GM21619 (cell line): ENCODE results near the gene WASHC2A.
"Not testable (repeated sequence)": the region's sequence is repeated elsewhere in the genome, so short reads cannot be mapped to it uniquely, and the experiment has no call there.

Source experiments
- ATAC-seq: cut with Tn5 transposase; IDR thresholded peaks from one replicate; pipeline ENCODE4 v1.9.1; 2021; ENCODE audit not compliant: unreplicated experiment

Gene WASHC2A

GRCh38 chr10:50067546-50068351 lies at the start of gene WASHC2A:
Gene WASHC2A (plus strand): TSS chr10:50067954. CDS start chr10:50068006, 52 bp downstream.
- ATAC-seq: peak; percentile 94

GRCh38 chr10:50019279-50019678 lies 48.5 kb upstream of the WASHC2A start:
- ATAC-seq: not testable (repeated sequence)

- ATAC-seq: not testable (repeated sequence)
These were observed 47.2 kb upstream of the WASHC2A start for GRCh38 chr10:50020451-50021024.

- no peak for ATAC-seq
These were observed 46.1 kb upstream of the WASHC2A start for GRCh38 chr10:50021646-50022045.

GRCh38 chr10:50024716-50025383 lies 42.9 kb upstream of the WASHC2A start:
- ATAC-seq: not testable (repeated sequence)

- ATAC-seq: no peak
These were observed 42.1 kb upstream of the WASHC2A start for GRCh38 chr10:50025627-50026026.

GRCh38 chr10:50027195-50027594 lies 40.6 kb upstream of the WASHC2A start:
- ATAC-seq: no peak

- no peak for ATAC-seq
These were observed 34.3 kb upstream of the WASHC2A start for GRCh38 chr10:50033481-50033880.

- ATAC-seq: not testable (repeated sequence)
These were observed 32.4 kb upstream of the WASHC2A start for GRCh38 chr10:50035337-50035736.

GRCh38 chr10:50044941-50045664 lies 22.7 kb upstream of the WASHC2A start:
- ATAC-seq: no peak

GRCh38 chr10:50046457-50046856 lies 21.3 kb upstream of the WASHC2A start:
- not testable (repeated sequence) for ATAC-seq

- ATAC-seq: not testable (repeated sequence)
These were observed 20.2 kb upstream of the WASHC2A start for GRCh38 chr10:50047594-50047993.

GRCh38 chr10:50051995-50052660 lies 15.6 kb upstream of the WASHC2A start:
- peak; percentile 82 for ATAC-seq

GRCh38 chr10:50052778-50053376 lies 14.9 kb upstream of the WASHC2A start:
- ATAC-seq: not testable (repeated sequence)

- not testable (repeated sequence) for ATAC-seq
These were observed 12.1 kb upstream of the WASHC2A start for GRCh38 chr10:50055494-50056292.

GRCh38 chr10:50056654-50057053 lies 11.1 kb upstream of the WASHC2A start:
- not testable (repeated sequence) for ATAC-seq

GRCh38 chr10:50058727-50059126 lies 9.0 kb upstream of the WASHC2A start:
- not testable (repeated sequence) for ATAC-seq

- not testable (repeated sequence) for ATAC-seq
These were observed 7.8 kb upstream of the WASHC2A start for GRCh38 chr10:50059946-50060345.

GRCh38 chr10:50061548-50061947 lies 6.2 kb upstream of the WASHC2A start:
- ATAC-seq: not testable (repeated sequence)
